ENCODE measurements around the gene RNASE7.

Gene RNASE7

DNA sequence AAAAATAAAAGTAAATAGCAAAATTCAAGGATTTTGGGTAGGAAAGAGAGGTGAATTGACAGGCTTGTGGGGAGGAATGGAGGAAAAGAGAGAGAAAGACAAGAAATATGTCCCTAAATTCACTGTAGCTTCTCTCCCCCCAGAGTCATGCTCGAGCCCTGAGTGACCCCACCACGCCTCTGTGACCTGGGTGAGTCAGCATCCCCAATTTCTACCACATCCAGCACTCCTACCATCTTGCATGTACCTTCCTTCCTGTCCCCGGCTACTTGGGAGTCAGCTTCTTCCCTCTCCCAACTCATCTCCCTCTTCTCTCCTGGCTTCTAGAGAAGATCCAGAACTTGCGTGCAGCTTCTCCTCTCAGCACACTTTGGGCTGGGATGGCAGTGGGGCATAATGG is 46.5 kb downstream of the RNASE7 start:
- DNase-seq: no peak

- no peak for DNase-seq
Observed at GRCh38 chr14:21089271-21089670, 47.1 kb downstream of the RNASE7 start.

DNA sequence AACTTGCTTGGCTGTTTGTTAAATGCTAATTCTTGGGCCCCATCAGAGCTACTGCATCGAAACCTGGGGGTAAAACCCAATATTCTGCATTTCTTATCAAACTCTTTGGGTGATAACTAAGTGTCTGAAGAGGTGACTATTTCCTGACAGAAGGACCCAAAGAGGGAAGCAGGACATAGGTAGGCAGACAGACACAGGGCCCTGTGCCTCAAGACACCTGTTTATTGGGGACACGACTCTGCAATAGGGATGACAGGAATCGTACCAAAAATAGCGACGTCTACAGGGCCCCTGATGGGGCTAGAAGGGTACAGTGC is 47.7 kb downstream of the RNASE7 start:
- DNase-seq: no peak

GRCh38 chr14:21090194-21090939 is 48.2 kb downstream of the RNASE7 start:
- DNase-seq: no peak

GRCh38 chr14:21090940-21091663 is 48.9 kb downstream of the RNASE7 start:
- DNase-seq: no peak

DNA sequence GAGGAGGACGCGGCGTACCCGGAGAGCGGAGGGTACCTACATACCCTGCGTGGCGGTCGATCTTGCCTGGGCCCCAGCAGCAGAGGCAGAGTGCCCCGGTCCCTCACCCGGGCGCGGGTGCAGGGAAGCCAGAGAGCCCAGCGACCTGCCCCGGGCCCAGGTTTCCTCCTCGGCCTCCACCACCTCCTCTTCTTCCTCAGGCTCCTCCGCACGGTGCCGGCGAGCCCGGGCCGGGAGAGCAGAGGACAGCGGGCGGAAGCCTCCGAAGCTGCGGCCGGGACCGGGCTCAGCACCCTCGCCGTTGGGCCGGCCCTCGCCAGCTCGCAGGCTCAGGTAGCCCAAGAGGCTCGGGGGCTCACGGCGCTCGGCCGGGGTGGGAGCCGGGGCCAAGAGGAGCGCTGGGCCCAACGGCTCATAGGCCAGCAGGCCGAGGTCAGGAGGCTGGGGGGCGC is 49.7 kb downstream of the RNASE7 start:
- DNase-seq: no peak

DNA sequence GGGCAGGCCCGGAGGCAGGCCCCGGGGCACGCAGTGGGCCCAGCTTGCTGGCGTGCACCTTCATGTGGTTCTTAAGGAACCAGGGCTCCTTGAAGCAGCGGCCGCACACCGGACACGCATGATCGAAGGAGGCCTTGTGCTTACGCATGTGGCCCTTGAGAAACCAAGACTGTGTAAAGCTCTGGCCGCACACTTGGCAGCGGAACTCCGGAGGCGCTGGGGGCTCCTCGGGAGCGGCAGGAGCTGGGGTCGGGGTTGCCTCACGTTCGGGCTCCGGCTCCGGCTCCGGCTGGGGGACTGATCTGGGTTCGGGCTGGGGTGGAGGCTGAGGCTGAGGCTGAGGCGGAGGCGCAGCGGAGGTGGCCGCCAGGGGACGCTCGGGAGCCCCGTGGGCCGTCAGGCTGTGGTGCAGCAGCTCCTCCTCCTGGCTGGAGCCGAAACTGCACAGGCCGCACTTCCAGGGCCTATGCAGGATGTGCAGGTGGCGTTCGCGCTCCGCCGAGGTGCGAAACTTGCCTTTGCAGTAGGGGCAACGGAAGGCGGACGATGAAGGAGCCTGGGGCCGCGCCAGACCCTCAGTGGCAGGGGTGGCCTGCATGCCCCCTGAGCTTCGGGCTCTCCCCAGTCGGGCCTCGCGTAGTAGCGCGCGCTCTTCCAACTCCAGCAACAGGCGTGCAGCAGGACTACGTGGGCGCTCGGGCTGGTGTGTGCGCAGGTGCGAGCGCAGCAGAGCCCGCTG is 50.3 kb downstream of the RNASE7 start:
- DNase-seq: peak; percentile 62

GRCh38 chr14:21093018-21093417 is 50.9 kb downstream of the RNASE7 start:
- no peak for DNase-seq

Measured in fibroblast of skin of right quadriceps (primary cell).